HG03457 (cell line): ENCODE measurements around the gene NAA25.
"Not testable (repeated sequence)": the region's sequence is repeated elsewhere in the genome, so short reads cannot be mapped to it uniquely, and the experiment has no call there.

Source experiments
- ATAC-seq: cut with Tn5 transposase; IDR thresholded peaks from one replicate; pipeline ENCODE4 v1.9.1; 2021; ENCODE audit warnings: moderate number of reproducible peaks; ENCODE audit not compliant: unreplicated experiment

Gene NAA25

DNA sequence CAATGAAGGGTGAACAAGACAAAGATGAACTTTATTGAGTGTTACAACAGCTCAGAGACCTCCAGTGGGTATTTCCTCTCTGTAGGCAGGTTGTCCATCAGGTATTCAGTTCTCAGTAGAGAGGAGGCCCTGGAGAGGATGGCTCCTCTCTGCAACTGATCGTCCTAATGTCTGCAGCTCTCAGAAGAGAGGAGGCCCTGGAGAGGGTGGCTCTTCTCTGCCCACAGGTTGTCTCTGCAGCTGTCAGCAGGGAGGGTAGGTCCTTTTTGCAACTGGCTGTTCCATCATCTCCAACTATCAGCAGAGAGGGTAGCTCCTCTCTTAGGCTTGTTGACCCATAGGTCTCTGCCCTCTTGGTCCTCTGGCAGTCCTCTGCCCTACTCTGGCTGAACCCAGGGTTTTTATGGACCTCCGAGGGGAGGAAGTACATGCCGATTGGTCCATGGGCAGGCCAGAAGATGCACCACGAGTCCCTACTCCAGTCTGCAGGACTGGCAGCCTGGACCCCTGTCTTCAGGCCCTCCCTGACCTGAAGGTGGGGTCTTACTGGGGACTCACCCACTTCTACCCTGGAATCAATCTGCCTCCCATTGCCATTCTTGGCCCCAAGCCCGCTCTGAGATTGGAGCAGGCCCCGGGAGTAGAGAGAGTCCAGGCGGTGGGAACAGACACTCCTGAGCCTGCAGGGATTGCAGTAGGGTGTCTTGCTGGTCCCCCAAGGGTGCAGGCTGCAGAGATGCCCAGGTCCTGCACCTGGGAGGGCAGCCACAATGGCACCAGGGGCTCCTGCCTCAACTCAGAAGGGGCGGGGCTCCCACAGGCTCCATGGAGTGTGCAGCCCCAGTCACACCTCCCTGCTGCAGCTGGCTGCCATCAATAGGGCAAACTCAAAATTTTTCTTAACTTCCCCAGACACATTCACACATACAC, 97.9 kb downstream of the NAA25 start:
- no peak for ATAC-seq

DNA sequence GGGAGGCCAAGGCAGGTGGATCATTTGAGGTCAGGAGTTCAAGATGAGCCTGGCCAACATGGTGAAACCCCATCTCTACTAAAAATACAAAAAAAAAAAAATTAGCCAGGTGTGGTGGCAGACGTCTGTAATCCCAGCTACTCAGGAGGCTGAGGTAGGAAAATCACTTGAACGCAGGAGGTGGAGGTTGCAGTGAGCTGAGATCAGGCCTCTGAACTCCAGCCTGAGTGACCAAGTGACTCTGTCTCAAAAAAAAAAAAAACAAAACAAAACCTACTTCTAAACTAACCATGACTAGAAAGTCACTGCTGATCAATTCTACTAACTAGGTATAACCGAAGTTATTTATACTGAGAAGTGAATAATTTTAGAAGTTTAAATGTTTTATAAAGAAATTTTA, 99.0 kb downstream of the NAA25 start:
- not testable (repeated sequence) for ATAC-seq

- no peak for ATAC-seq
These were observed 99.7 kb downstream of the NAA25 start for GRCh38 chr12:112008918-112009317.

- ATAC-seq = no peak
These were observed 100.6 kb downstream of the NAA25 start for GRCh38 chr12:112007945-112008344.

DNA sequence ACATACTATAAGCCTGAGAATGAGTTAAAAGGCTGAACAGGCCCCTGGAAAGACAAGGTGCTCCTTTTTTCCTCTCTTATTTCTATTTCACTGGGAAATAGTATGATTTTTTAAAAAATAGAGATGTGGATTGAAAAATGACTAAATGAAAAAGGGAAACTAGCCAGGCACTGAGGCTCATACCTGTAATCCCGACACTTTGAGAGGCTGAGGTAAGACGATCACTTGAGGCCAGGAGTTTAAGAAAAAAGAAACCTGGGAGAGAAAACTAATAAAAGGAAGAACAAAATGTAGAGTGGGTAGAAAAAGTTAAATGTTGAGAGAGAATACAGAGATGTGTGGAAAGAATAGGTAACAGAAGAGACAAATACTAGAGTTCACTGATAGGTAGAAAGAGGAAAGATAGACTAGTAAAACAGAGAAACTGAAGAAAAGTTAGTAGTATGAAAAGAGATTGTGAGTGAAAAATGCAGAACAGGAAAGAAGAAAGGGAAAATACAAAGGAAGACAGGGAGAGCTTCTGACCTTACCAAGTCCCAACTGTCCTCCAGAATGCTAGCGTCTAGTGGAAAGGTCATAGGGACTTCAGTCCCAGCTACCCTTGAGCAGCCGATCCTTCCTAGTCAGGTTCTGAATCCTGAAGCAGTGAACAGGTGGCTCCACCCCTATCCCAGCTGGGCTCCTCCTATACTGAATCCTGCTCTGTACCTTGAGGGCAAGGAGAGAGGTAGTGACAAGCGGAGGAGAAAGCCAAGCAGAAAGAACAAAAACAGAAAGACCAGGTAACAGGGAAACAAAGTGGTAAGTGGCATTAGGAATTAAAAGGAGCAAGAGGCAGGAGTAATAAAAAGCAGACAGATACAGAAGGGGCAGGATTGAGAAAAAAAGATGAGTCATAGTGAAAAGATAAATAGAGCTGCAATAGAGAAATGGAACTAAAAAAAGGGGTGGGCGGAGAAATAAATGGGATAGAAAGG, 102.9 kb downstream of the NAA25 start:
- ATAC-seq = no peak

DNA sequence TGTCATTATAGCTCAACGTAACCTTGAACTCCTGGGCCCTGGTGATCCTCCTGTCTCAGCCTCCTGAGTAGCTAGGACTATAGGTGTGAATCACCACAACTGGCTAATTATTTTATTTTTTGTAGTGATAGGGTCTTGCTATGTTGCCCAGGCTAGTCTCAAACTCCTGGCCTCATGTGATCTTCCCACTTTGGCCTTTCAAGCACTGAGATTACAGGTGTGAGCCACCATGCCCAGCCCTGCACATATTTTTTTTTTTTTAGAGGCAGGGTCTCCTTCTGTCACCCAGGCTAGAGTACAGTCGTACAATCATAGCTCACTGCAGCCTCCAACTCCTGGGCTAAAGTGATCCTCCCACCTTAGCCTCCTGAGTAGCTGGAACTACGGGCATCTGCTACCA, 104.5 kb downstream of the NAA25 start:
- ATAC-seq = no peak

- no peak for ATAC-seq
These were observed 107.0 kb downstream of the NAA25 start for GRCh38 chr12:112001576-112001975.

DNA sequence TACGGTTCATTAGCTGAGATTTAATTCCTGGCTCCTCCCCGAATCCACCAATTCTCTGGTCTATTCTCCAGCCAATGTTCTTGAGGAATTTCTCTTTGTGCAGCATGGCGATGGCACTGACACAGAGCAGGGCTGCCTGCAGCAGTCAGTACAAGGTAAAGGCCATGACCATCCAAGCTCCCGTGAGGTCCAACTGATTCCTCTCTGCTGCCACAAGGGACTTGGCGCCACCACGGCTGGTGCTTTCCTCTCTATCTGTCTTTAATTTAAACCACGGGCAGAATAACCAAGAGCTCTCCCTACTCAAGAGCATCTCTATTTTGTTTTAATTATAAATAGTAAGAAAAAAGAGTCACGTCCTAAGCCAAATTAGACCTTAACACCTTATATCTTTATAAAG, 107.8 kb downstream of the NAA25 start:
- ATAC-seq = no peak

DNA sequence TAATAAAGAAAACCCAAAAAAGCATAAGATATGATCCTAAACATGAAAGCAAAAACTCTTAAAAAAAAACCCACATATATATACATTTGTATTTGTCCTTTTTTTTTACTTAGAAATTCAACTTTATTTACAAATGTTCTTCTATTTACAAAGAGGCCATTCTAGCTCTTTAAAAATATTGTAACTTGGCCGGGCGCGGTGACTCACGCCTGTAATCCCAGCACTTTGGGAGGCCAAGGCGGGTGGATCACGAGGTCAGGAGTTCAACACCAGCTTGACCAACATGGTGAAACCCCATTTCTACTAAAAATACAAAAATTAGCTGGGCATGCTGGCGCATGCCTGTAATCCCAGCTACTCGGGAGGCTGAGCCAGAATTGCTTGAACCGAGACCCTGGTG, 109.5 kb downstream of the NAA25 start:
- ATAC-seq = not testable (repeated sequence)

DNA sequence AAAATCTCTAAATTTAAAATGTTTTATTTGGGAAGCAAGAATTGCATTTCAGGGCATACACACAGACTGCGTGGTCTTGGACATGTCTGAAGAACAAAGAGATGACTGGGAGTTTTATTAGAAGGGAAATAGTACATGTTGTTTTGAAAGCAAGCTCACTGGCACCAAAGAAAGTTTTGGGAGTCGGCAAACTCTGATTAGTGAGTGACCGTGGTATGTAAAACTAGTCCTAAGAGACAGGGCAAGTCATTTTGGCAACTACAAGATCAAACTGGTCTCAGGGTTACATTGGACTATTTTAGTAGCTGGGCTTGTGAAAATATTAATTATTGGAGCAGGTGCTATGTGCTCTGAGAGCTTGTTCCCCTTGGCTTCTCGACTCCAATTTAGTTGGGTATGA, 110.6 kb downstream of the NAA25 start:
- ATAC-seq = no peak

GRCh38 chr12:111997300-111997699, 111.3 kb downstream of the NAA25 start:
- ATAC-seq = no peak

- ATAC-seq = no peak
These were observed 112.7 kb downstream of the NAA25 start for GRCh38 chr12:111995782-111996480.

DNA sequence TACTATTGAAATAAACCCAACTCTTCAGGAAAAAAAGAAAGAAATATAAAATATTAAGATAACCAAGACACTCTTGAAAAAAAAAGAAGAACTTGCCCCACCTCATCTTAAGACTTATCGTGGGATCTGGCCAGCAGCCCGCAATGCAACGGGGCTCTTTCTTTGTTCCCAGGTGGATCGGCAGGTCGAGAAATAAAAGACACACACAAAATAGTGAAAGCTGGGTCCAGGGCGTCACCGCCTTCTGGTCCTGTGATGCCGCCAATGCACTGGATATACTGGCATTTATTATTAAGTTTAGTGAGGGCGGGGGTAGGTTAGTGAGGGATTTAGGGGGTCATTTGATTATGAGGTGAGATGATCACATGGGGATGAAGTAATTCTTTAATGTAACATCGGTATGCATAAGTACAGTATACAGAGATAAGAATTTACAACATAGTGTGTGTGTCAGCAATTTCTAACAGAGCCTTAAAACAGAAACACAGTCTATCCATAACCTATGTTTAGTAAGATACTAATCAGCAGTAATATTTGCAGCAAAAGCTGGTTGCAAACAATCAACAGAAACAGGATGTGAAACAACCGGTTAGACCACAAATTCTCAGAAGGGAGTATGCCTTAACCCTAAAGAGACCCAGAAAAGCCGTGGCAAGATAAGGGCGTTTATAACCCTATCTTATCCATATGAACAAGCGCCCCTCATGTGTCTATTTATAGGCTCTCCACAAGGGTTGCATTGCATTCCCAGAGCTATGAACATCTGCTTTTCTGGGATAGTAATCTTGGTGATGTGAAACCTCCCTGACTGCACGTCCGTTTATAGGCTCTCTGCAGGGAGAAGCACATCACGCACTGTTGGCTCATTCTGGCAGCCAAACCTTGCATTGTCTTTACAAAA, 114.1 kb downstream of the NAA25 start:
- ATAC-seq = not testable (repeated sequence)

GRCh38 chr12:111993292-111994150, 115.1 kb downstream of the NAA25 start:
- ATAC-seq = no peak

GRCh38 chr12:111992464-111992863, 116.1 kb downstream of the NAA25 start:
- no peak for ATAC-seq

GRCh38 chr12:111991946-111992345, 116.6 kb downstream of the NAA25 start:
- ATAC-seq = no peak

- ATAC-seq = no peak
These were observed 117.0 kb downstream of the NAA25 start for GRCh38 chr12:111991535-111991934.

- no peak for ATAC-seq
These were observed 123.8 kb downstream of the NAA25 start for GRCh38 chr12:111984820-111985219.

GRCh38 chr12:111981987-111982386, 126.6 kb downstream of the NAA25 start:
- ATAC-seq = no peak
